NCI-H2227 treated with DMSO at 0.1 percent for 48 hours (cell line): Measurements from ENCODE around the gene CAPN9.

ENCODE experiments used
- DNase-seq: peaks from one replicate; lab custom pipeline; 2025; lab: John Stamatoyannopoulos, UW

CAPN9 gene

GRCh38 chr1:230772457-230773395 is 25.5 kb downstream of the CAPN9 start:
- DNase-seq: peak; percentile 32

GRCh38 chr1:230773396-230774033 is 26.3 kb downstream of the CAPN9 start:
- DNase-seq: peak; percentile 28

GRCh38 chr1:230778916-230779590 is 31.9 kb downstream of the CAPN9 start:
- no peak for DNase-seq

- DNase-seq: no peak
These were observed 33.9 kb downstream of the CAPN9 start for GRCh38 chr1:230781131-230781530.

GRCh38 chr1:230781594-230781993 is 34.4 kb downstream of the CAPN9 start:
- DNase-seq: no peak

- no peak for DNase-seq
These were observed 37.0 kb downstream of the CAPN9 start for GRCh38 chr1:230784163-230784562.

GRCh38 chr1:230785636-230786384 is 38.6 kb downstream of the CAPN9 start:
- no peak for DNase-seq

- DNase-seq: no peak
These were observed 39.2 kb downstream of the CAPN9 start for GRCh38 chr1:230786385-230786753.

GRCh38 chr1:230787471-230787870 is 40.3 kb downstream of the CAPN9 start:
- DNase-seq: no peak

- no peak for DNase-seq
These were observed 41.5 kb downstream of the CAPN9 start for GRCh38 chr1:230788561-230789275.

GRCh38 chr1:230790026-230790425 is 42.8 kb downstream of the CAPN9 start:
- no peak for DNase-seq

- DNase-seq: no peak
These were observed 44.9 kb downstream of the CAPN9 start for GRCh38 chr1:230791986-230792564.

- no peak for DNase-seq
These were observed 45.7 kb downstream of the CAPN9 start for GRCh38 chr1:230792691-230793462.

- no peak for DNase-seq
These were observed 46.2 kb downstream of the CAPN9 start for GRCh38 chr1:230793463-230793745.

- no peak for DNase-seq
These were observed 47.2 kb downstream of the CAPN9 start for GRCh38 chr1:230794431-230794830.

GRCh38 chr1:230794871-230795605 is 47.9 kb downstream of the CAPN9 start:
- no peak for DNase-seq

GRCh38 chr1:230796626-230797025 is 49.4 kb downstream of the CAPN9 start:
- no peak for DNase-seq

- DNase-seq: no peak
These were observed 50.3 kb downstream of the CAPN9 start for GRCh38 chr1:230797376-230797920.

- peak; percentile 3 for DNase-seq
These were observed 50.8 kb downstream of the CAPN9 start for GRCh38 chr1:230797942-230798365.
